ENCODE data around the gene RABL6.

Gene RABL6

DNA sequence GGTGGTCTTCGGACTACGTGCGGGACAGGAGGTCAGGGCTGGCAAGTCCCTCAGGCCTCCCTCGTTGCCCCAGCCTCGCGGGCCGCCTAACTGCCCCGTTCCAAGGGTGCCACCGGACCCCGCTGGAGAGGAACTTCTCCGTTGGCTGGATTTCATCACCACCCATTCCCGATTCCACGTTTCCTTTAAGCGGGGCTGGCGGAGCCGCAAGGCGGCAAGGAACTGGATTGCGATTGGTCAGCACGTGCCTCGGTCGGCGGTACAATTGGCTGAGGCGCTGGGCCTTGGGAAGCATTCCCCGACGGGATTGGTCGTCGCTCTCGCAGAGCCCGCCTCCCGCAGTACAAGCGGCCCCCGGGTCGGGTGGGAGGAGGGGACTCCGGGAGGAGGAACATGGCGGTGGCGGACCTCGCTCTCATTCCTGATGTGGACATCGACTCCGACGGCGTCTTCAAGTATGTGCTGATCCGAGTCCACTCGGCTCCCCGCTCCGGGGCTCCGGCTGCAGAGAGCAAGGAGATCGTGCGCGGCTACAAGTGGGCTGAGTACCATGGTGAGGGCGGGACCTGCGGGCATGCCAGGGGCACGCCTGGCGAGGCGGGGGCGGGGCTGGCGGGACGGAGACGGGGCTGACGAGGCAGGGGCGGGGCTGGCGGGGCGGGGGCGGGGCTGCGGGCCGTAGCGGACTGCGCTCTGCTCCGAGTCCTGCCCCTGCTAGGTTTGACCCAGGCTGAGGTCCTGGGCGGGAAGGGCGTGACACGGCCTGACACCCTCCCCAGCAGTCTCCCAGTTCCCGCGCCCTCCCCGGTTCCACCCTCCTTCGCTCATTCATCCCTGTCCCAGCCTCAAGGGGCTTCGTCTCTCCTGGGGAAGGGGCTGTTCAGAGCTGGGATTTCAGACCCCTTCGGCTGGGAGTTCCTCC, 41.6 kb downstream of the RABL6 start, which contains the start of gene PHPT1:
PHPT1 (plus strand) TSS at position 372 of the 922 bp plus-strand sequence; CDS start at position 394, 22 bp downstream.
- peak; percentile 98 for DNase-seq

DNA sequence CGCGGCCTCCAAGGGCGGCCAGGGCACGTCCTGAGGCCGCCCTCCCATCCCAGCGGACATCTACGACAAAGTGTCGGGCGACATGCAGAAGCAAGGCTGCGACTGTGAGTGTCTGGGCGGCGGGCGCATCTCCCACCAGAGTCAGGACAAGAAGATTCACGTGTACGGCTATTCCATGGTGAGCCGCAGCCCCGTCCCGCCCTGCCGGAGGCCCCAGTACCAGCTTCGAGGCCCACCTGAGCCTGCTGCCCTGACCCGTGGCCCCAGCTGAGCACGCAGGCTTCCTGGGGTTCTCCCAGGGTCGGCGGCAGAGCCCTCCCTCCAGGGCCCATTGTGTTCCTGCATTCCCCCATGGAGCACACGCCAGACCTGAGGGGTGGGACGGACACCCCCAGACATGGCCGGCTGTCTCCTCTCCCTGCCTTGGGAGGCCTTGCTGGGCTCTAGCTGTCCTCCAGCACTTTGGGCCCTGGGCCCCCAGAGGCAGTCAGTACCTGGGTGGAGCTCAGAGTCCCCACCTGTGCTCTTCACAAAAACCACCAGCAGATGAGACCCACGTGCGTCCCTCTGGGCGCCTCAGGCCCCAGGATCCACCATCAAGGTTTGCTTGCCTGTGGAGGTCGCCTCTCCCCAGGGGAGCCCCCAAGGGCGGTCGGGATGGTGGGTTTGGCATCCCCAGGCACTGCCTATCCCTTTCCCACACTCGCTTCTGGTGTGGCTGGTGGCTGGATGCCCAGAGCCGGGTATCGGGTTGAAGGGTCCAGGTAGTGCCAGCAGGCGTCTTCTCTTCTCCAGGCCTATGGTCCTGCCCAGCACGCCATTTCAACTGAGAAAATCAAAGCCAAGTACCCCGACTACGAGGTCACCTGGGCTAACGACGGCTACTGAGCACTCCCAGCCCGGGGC, 42.5 kb downstream of the RABL6 start:
- no peak for DNase-seq

DNA sequence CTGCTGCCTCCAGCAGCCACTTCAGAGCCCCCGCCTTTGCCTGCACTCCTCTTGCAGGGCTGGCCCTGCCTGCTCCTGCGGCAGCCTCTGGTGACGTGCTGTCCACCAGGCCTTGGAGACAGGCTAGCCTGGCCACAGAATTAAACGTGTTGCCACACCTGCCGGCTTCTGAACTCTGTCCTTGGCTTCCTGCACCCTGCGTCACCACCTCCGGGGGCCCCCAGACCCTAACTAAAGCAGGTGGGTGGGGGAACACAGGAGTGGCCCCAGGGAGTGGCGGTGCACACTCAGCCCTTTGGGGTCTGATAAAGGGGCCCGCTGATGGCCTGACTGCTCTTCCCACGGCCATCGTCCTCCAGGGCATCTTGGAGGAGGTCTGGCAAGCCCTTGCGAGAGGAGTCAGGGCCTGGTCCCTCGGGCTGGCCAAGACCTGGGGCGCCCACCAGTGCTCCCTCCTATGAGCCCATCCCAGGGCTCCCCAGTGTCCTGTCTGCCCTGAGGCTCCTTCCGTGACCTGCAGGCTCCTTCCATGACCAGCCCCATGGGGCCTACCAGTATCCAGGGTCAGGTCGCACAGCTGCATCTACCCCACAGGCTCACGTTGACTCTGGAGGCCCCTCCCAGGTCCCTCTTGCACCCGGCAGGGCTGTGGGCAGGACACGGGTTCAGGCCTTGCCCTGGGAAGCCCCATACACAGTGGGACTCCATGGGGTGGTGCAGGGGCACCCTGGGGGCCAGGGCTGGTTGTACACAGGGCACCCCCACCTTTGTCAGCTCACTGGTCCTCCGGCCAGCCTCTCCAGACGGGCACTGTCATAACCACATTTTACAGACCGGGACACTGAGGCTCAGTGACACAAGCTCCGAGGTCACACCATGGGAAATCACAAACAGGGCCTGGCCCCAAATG, 43.4 kb downstream of the RABL6 start:
- DNase-seq, result no peak

DNA sequence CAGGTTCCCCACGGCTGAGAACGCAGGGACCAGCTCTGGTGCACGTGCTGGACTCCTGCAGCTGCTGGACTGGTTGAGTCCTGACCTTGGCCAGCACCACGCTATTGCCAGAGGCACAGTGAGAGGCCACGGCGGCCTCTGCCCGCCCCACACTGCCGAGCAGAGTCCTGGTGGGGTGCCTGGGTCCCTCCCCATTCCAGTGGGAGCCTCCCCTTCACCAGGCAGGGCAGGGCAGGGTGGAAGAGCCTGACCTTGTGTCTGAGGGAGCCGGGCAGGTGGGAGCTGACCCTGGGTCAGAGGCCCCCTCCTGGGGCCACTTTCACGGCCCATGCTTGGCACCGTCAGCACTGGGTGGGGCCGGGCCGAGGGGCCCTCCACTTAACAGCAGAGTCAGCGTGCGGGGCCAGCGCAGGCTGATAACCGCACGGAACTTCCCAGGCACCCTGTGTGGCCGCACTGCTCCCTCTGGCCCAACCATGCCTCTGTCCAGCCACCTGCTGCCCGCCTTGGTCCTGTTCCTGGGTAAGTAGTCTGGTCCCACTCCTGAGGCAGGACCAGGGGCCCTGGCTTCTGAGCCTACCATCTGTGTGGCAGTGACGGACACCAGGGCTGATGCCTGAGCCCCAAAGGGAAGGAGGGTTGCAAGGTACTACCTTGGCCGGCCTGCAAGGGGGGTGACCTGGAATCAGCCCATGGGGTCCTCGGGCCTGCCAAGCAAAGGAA, 44.4 kb downstream of the RABL6 start, which contains the start of gene MAMDC4:
MAMDC4 (plus strand) TSS at position 406 of the 723 bp plus-strand sequence; CDS start at position 477, 71 bp downstream.
- DNase-seq, result no peak

DNA sequence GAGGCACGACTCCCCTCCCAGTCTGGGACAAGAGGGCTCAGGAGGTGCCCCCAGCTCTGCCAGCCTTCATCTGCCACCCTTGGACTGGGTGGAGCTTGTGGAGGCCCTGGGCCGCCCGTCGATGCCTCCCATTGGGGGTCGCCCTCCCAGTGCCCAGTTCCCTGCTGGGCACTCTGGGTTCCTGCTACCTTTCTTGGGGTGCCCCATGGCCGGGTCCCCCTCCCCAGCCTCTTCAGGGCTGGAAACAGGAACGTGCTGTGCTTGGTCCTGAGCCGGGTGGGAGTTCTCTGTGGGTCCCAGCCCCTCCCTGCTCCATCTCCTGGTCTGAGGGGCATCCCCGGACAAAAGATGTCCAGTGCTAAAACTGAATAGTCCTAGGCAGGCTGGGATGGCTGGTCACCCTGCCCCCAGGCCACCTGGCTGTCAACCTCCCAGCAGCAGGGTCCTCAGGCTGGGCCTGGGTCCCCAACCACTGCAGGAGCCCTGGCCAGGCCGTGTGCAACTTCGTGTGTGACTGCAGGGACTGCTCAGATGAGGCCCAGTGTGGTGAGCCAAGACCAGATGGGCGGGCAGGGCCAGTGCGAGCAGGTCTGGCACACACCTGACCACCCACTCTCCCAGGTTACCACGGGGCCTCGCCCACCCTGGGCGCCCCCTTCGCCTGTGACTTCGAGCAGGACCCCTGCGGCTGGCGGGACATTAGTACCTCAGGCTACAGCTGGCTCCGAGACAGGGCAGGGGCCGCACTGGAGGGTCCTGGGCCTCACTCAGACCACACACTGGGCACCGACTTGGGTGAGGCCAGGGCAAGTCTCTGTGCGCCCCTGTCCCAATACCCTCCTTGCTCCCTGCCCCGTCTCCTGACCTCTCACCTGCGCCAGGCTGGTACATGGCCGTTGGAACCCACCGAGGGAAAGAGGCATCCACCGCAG, 45.2 kb downstream of the RABL6 start:
- DNase-seq, result no peak

DNA sequence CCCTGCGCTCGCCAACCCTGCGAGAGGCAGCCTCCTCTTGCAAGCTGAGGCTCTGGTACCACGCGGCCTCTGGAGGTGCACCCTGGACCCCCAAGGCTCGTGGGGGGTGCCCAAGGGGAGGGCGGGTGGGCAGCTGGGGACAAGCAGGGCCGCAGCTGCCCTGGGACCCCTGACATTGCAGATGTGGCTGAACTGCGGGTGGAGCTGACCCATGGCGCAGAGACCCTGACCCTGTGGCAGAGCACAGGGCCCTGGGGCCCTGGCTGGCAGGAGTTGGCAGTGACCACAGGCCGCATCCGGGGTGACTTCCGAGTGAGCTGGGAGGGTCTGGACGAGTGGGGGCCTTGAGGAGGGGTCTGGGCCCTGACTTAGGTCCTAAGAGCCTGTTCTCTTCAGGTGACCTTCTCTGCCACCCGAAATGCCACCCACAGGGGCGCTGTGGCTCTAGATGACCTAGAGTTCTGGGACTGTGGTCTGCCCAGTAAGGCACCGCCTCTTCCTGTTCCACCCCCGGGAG, 45.9 kb downstream of the RABL6 start:
- DNase-seq, result no peak

DNA sequence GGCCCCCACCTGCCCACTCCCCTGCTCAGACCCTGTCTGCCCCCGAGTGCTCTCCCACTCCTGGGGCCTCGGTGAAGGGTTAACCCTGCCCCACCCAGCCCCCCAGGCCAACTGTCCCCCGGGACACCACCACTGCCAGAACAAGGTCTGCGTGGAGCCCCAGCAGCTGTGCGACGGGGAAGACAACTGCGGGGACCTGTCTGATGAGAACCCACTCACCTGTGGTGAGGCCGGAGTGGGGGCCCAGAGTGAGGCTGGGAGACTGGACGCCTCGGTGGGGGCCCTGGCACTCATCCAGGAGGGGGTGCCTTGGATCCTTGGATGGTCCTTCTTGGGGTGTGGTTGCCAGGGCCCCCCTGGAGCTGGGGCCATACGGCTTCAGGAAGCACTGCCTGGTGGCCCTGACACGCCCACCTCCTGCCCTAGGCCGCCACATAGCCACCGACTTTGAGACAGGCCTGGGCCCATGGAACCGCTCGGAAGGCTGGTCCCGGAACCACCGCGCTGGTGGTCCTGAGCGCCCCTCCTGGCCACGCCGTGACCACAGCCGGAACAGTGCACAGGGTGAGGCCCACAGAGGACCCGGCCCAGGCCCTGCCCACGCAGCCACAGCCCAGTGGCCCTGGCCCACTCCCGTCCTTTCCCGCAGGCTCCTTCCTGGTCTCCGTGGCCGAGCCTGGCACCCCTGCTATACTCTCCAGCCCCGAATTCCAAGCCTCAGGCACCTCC, 46.5 kb downstream of the RABL6 start:
- no peak for DNase-seq

DNA sequence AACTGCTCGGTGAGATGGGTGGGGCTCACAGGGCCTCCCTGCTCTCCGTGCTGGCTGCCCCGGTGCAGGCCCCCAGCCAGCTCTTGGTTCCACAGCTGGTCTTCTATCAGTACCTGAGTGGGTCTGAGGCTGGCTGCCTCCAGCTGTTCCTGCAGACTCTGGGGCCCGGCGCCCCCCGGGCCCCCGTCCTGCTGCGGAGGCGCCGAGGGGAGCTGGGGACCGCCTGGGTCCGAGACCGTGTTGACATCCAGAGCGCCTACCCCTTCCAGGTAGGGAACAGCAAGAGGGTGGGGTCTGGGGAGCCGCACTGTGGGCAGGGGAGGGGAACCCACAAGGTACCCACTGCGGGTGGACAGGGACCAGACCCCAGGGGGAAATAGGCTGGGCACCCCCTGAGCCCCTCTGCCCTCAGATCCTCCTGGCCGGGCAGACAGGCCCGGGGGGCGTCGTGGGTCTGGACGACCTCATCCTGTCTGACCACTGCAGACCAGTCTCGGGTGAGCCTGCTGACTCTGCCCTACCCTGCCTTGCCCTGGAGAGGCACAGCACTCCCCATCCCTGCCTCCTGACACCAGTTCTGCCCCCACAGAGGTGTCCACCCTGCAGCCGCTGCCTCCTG, 47.2 kb downstream of the RABL6 start:
- no peak for DNase-seq

DNA sequence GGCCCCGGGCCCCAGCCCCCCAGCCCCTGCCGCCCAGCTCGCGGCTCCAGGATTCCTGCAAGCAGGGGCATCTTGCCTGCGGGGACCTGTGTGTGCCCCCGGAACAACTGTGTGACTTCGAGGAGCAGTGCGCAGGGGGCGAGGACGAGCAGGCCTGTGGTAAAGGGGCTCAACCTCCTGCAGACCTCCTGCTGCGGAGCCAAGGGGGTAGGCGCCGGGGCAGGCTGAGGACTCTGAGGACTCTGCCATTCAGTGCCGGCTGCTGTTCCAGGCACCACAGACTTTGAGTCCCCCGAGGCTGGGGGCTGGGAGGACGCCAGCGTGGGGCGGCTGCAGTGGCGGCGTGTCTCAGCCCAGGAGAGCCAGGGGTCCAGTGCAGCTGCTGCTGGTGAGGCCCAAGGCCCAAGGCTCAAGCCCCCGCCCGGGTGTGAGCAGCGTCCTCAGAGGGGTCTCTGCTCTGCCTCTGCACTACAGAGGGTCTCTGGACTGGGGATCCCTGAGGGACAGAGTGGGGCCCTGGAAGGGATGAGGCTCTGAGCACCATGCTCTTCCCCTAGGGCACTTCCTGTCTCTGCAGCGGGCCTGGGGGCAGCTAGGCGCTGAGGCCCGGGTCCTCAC, 47.8 kb downstream of the RABL6 start:
- DNase-seq, result no peak

DNA sequence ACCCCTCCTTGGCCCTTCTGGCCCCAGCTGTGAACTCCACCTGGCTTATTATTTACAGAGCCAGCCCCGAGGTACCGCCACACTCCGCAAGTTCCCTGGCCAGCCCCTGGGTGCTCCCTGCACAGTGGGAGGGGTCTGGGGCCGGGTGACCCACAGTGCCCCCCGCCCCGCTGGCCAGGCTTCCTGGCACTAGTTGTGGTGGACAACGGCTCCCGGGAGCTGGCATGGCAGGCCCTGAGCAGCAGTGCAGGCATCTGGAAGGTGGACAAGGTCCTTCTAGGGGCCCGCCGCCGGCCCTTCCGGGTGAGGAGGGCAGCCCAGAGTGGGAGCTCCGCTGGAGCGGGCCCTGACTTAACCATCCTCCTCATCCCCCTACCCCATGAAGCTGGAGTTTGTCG, 48.3 kb downstream of the RABL6 start:
- no peak for DNase-seq

DNA sequence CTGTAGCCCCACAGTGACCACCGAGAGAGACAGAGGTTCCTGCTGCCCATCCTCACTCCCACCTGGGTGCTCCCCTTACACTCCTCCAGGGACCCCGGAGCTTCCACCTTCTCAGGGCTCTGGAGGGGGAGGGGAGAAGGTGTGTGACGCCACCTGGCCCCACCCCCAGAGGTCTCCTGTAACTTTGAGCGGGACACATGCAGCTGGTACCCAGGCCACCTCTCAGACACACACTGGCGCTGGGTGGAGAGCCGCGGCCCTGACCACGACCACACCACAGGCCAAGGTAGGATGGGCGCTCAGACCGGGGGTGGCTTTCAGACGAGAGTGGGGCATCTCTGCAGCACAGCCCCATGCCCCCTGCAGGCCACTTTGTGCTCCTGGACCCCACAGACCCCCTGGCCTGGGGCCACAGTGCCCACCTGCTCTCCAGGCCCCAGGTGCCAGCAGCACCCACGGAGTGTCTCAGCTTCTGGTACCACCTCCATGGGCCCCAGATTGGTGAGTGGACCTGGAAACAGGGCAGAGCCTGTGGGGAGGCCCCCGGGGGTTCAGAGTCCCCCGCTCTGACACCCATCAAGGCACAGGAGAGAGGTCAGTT, 48.9 kb downstream of the RABL6 start:
- no peak for DNase-seq

DNA sequence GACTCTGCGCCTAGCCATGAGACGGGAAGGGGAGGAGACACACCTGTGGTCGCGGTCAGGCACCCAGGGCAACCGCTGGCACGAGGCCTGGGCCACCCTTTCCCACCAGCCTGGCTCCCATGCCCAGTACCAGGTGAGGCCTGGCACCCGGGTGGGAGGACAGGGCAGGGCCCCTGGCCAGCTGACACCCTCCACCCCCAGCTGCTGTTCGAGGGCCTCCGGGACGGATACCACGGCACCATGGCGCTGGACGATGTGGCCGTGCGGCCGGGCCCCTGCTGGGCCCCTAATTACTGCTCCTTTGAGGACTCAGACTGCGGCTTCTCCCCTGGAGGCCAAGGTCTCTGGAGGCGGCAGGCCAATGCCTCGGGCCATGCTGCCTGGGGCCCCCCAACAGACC, 49.4 kb downstream of the RABL6 start:
- no peak for DNase-seq

DNA sequence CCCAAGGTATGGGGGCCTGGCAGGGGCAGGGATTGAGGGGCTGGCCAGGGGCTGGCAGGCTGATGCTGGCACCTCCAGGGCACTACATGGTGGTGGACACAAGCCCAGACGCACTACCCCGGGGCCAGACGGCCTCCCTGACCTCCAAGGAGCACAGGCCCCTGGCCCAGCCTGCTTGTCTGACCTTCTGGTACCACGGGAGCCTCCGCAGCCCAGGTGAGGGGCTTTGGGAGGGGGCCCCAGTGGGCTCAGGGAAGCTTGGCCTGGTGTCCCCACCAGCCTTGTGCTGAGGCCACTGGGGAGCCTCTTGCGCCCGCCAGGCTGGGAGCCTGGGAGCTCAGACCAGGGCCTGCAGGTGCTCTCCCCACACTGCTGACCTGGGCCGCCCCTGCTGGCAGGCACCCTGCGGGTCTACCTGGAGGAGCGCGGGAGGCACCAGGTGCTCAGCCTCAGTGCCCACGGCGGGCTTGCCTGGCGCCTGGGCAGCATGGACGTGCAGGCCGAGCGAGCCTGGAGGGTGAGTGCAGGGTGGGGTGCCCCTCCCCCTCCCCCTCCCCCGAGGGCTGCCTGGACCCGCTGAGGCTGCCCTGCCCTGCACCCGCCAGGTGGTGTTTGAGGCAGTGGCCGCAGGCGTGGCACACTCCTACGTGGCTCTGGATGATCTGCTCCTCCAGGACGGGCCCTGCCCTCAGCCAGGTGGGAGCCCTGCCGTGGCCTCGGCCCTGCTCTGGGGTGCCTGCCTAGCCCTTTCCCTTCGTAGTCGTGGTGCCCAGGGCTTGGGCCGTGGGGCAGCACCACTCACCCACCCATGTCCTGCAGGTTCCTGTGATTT, 50.0 kb downstream of the RABL6 start:
- DNase-seq, result no peak

DNA sequence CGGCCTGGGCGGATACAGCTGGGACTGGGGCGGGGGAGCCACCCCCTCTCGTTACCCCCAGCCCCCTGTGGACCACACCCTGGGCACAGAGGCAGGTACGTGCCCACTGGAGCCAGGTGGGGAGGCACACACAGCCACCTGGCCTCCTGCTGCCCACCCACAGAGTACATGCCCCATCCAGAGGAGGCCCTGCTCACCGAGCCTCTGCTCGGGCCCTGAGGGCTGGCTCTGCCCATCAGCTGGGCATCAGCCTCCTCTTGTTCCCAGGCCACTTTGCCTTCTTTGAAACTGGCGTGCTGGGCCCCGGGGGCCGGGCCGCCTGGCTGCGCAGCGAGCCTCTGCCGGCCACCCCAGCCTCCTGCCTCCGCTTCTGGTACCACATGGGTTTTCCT, 50.7 kb downstream of the RABL6 start:
- no peak for DNase-seq

DNA sequence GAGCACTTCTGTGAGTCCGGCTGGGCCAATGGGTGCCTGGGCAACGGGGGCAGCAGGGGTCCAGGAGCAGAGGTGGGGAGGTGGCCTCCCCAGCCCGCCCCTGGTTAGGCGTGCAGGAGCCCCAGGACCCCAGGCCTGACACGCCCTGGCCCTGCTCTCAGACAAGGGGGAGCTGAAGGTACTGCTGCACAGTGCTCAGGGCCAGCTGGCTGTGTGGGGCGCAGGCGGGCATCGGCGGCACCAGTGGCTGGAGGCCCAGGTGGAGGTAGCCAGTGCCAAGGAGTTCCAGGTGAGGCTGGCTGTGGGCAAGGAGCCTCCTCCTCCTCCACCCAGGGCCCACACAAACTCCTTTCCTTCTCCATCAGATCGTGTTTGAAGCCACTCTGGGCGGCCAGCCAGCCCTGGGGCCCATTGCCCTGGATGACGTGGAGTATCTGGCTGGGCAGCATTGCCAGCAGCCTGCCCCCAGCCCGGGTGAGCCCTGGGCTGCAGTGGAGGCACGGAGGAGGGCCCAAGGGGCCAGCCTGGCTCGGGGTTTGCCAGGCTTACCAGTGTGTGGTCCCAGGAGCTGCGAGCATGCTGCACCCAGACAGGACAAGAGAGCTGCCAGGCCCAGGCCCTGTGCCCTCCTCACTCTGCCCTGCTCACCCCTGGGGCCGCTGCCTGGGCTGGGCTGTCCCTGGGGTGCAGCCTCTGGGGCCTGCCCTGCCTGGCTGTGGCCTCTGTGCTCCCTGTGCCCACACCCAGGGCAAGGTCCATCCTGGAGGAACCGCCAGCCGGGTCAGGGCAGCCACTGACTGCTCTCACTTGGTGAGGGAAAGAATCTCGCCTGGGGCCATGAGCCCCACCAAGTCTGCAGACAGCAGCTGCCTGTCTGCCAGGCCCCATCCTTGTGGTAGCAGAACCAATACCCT, 51.4 kb downstream of the RABL6 start:
- no peak for DNase-seq

DNA sequence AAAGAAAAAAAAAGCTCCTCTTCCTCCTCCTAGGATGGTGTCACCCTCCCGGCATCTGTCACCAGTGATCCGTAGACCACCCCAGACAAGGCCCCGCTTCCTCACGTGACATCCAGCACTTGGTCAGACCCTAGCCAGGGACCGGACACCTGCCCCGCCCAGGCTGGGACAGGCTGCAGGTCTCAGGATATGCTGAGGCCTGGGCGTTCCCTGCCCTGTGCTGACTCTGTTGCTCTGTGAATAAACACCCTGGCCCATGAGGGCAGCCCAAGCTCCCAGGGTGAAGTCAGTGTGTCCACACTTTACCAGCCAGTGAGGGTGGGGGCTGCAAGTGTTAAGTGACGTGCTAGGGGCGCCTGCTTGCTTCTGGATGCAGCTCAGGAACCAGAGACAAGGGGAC, 52.8 kb downstream of the RABL6 start:
- DNase-seq, result no peak
